GM19099 (cell line): ENCODE data around the gene GVQW3.

Source experiments
- POLR2A ChIP-seq: IDR thresholded peaks from 3 replicates; pipeline ENCODE4 v1.6.1; 2011; ENCODE audit warnings: low read depth; ENCODE audit not compliant: insufficient read length; ENCODE audit errors: extremely low read depth

Gene GVQW3

GRCh38 chr11:76380977-76381719 is at the start of gene GVQW3, which contains the start of gene THAP12:
GVQW3 (plus strand) TSS chr11:76381323; CDS start chr11:76381829, 506 bp downstream.
THAP12 (minus strand) TSS chr11:76381132; CDS start chr11:76380836, 296 bp downstream.
- peak; percentile 61 for TF ChIP-seq POLR2A

GRCh38 chr11:76334826-76335389 is 46.2 kb upstream of the GVQW3 start:
- TF ChIP-seq POLR2A = no peak

GRCh38 chr11:76335842-76336241 is 45.3 kb upstream of the GVQW3 start:
- TF ChIP-seq POLR2A = no peak

GRCh38 chr11:76336597-76336996 is 44.5 kb upstream of the GVQW3 start:
- no peak for TF ChIP-seq POLR2A

GRCh38 chr11:76337469-76337868 is 43.7 kb upstream of the GVQW3 start:
- TF ChIP-seq POLR2A = no peak

- no peak for TF ChIP-seq POLR2A
Observed at GRCh38 chr11:76337923-76338322, 43.2 kb upstream of the GVQW3 start.

- no peak for TF ChIP-seq POLR2A
Observed at GRCh38 chr11:76339221-76339620, 41.9 kb upstream of the GVQW3 start.

- TF ChIP-seq POLR2A = no peak
Observed at GRCh38 chr11:76347466-76347865, 33.7 kb upstream of the GVQW3 start.

- TF ChIP-seq POLR2A = no peak
Observed at GRCh38 chr11:76348348-76348747, 32.8 kb upstream of the GVQW3 start.

- no peak for TF ChIP-seq POLR2A
Observed at GRCh38 chr11:76355172-76355571, 26.0 kb upstream of the GVQW3 start.

- no peak for TF ChIP-seq POLR2A
Observed at GRCh38 chr11:76361374-76361773, 19.7 kb upstream of the GVQW3 start.

GRCh38 chr11:76361776-76362175 is 19.3 kb upstream of the GVQW3 start:
- TF ChIP-seq POLR2A = no peak

- TF ChIP-seq POLR2A = no peak
Observed at GRCh38 chr11:76362716-76363115, 18.4 kb upstream of the GVQW3 start.

- no peak for TF ChIP-seq POLR2A
Observed at GRCh38 chr11:76365038-76365679, 16.0 kb upstream of the GVQW3 start.

- no peak for TF ChIP-seq POLR2A
Observed at GRCh38 chr11:76368490-76368889, 12.6 kb upstream of the GVQW3 start.

- no peak for TF ChIP-seq POLR2A
Observed at GRCh38 chr11:76369406-76369805, 11.7 kb upstream of the GVQW3 start.
